ENCODE results near the gene JAG1.
"Not testable (repeated sequence)": the region's sequence is repeated elsewhere in the genome, so short reads cannot be mapped to it uniquely, and the experiment has no call there.

The JAG1 gene

GRCh38 chr20:10594296-10594868, 79.4 kb downstream of the JAG1 start:
- no peak overlapping the region for H3K9ac ChIP-seq (ENCODE audit: low read length in 5 of 5)
- H3K27ac ChIP-seq (ENCODE audit: low read depth, low read length): no peak overlapping the region
- H3K36me3 ChIP-seq (ENCODE audit: control insufficient read depth in 5 of 5, insufficient read depth in 5 of 5, low read length in 5 of 5): no peaks in the 10 kb centered on the region
- H3K4me1 ChIP-seq (ENCODE audit: control insufficient read depth in 5 of 5, insufficient read depth in 5 of 5, low read length in 5 of 5): peaks cover 0 to 8% (median 5%) of the 10 kb centered on the region in 5 donors
- no peaks in the 10 kb centered on the region for H3K9me3 ChIP-seq (ENCODE audit: control insufficient read depth in 5 of 5, low read length in 5 of 5)
- no peaks in the 10 kb centered on the region for H3K27me3 ChIP-seq (ENCODE audit: control insufficient read depth in 5 of 5, insufficient read depth in 4 of 5, low read length in 5 of 5)
- no peak overlapping the region for H3K4me3 ChIP-seq (ENCODE audit: low read depth in 1 of 5, low read length in 5 of 5)

- H3K27me3 ChIP-seq (ENCODE audit: control insufficient read depth in 5 of 5, insufficient read depth in 4 of 5, low read length in 5 of 5): no peaks in the 10 kb centered on the region
- H3K9ac ChIP-seq (ENCODE audit: low read length in 5 of 5): no peak overlapping the region
- H3K27ac ChIP-seq (ENCODE audit: low read depth, low read length): peak overlapping the region; percentile 32
- no peaks in the 10 kb centered on the region for H3K36me3 ChIP-seq (ENCODE audit: control insufficient read depth in 5 of 5, insufficient read depth in 5 of 5, low read length in 5 of 5)
- peaks cover 0 to 8% (median 5%) of the 10 kb centered on the region in 5 donors for H3K4me1 ChIP-seq (ENCODE audit: control insufficient read depth in 5 of 5, insufficient read depth in 5 of 5, low read length in 5 of 5)
- no peak overlapping the region for H3K4me3 ChIP-seq (ENCODE audit: low read depth in 1 of 5, low read length in 5 of 5)
- no peaks in the 10 kb centered on the region for H3K9me3 ChIP-seq (ENCODE audit: control insufficient read depth in 5 of 5, low read length in 5 of 5)
Observed at GRCh38 chr20:10591946-10592521, 81.8 kb downstream of the JAG1 start.

- Histone ChIP-seq H3K36me3 (ENCODE audit: control insufficient read depth in 5 of 5, insufficient read depth in 5 of 5, low read length in 5 of 5) (no peaks in the 10 kb centered on the region), H3K27ac (ENCODE audit: low read depth, low read length) (peak overlapping the region; percentile 18), H3K4me1 (ENCODE audit: control insufficient read depth in 5 of 5, insufficient read depth in 5 of 5, low read length in 5 of 5) (peaks cover 0 to 8% (median 5%) of the 10 kb centered on the region in 5 donors), H3K9me3 (ENCODE audit: control insufficient read depth in 5 of 5, low read length in 5 of 5) (no peaks in the 10 kb centered on the region), H3K9ac (ENCODE audit: low read length in 5 of 5) (no peak overlapping the region), H3K4me3 (ENCODE audit: low read depth in 1 of 5, low read length in 5 of 5) (no peak overlapping the region), H3K27me3 (ENCODE audit: control insufficient read depth in 5 of 5, insufficient read depth in 4 of 5, low read length in 5 of 5) (no peaks in the 10 kb centered on the region)
Observed at GRCh38 chr20:10590950-10591671, 82.7 kb downstream of the JAG1 start.

- not testable (repeated sequence) for H3K36me3 ChIP-seq (ENCODE audit: control insufficient read depth in 5 of 5, insufficient read depth in 5 of 5, low read length in 5 of 5); H3K9ac ChIP-seq (ENCODE audit: low read length in 5 of 5); H3K27ac ChIP-seq (ENCODE audit: low read depth, low read length); H3K4me1 ChIP-seq (ENCODE audit: control insufficient read depth in 5 of 5, insufficient read depth in 5 of 5, low read length in 5 of 5); H3K4me3 ChIP-seq (ENCODE audit: low read depth in 1 of 5, low read length in 5 of 5); H3K27me3 ChIP-seq (ENCODE audit: control insufficient read depth in 5 of 5, insufficient read depth in 4 of 5, low read length in 5 of 5); H3K9me3 ChIP-seq (ENCODE audit: control insufficient read depth in 5 of 5, low read length in 5 of 5)
Observed at GRCh38 chr20:10590446-10590845, 83.4 kb downstream of the JAG1 start.

Measured in subcutaneous abdominal adipose tissue (tissue), 5 donors.